Measurements from ENCODE around the gene LUC7L2.

DNA sequence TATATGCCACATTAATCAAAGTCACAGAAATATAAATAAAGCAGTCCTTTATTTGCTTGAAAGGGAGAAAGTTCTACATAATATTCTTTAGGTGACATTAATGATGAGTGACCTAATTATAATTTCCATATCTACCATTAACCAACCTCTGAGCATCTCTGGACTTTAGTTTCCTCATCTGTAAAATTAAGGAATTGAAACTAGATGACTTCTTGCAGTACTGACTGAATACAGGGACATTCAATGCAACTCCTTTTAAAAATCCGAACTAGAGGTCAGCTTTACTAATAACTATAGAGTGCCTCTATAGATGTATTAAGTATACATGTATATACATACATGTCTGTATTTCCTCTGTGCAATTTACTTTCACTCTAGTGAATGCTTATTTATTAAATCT, 14.7 kb upstream of the LUC7L2 start:
- no peak for TF ChIP-seq EZH2 (IDR thresholded peaks at IDR 0.05; ENCODE audit: insufficient read depth, poor library complexity, severe bottlenecking)
- TF ChIP-seq EZH2phosphoT487 (IDR thresholded peaks at IDR 0.05; ENCODE audit: insufficient read depth, low read depth), result no peak
